NCI-H460 (cell line): ENCODE measurements around the gene NAPSA. TPM values are rescaled to one million over a fixed set of nuclear protein-coding genes. Genes with fewer than 3 reads are reported as not detected.
"Not testable (repeated sequence)": the region's sequence is repeated elsewhere in the genome, so short reads cannot be mapped to it uniquely, and the experiment has no call there.

ENCODE experiments used
- DNase-seq: peaks from one replicate; pipeline ENCODE4 v3.0.0-alpha.2; 2016; ENCODE audit warnings: low read depth; ENCODE audit errors: extremely low read depth
- polyA plus RNA-seq: library from polyadenylated mRNA; depleted of rRNA; stranded (reverse); fragments of >200 nt; gene quantifications from 2 replicates; pipeline ENCODE4 v1.2.3, GENCODE V29; 2014; cell fraction: nucleus; rRNA removed
- total RNA-seq: library from RNA; depleted of rRNA; stranded (reverse); fragments of >200 nt; shearing (Covaris generic); gene quantifications from 2 replicates; pipeline ENCODE4 v1.2.3, GENCODE V29; 2014; rRNA removed

NAPSA gene
- total RNA-seq, result 0.49 TPM in 1 of 2 replicates, not detected in the other
- 0.03 TPM in 1 of 2 replicates, not detected in the other for polyA plus RNA-seq

DNA sequence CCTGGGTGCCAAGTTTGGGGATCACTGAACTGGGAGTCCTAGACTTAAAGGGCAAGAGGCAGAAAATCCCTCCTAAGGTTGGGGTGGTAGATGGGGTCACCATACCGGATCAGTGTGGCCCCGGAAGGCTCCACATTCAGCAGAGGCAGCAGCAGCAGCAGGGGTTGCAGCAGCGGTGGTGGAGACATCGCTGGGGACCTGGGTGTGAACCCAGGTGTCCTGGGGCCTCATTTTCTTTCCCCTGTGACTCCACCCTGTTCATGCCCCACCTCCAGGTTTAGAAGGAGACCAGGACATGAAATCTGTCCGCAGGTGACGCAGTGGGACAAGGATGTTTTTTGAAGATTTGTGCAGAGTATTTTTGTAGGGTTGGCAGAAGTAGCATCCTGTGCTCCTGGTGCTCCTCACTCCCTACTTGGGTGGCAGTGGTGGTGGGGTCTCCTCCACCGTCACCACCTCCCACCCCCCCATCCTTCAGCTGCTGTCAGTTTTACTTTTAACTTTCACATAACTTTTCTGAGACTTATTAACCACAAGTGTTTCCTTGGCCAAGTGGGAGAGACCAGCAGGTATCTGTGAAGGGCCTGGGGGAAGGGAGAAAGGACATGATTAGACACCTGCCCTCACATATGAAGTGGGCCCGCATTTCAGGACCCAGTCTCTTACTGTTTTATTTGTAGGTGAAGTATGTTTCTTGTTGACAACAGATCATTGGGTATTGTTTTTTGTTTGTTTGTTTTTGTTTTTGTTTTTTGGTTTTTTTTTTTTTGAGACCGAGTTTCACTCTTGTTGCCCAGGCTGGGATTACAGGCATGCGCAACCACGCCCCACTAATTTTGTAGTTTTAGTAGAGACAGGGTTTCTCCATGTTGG is at the start of gene NAPSA:
NAPSA (minus strand) TSS at position 206 of the 873 bp plus-strand sequence; CDS start at position 188, 18 bp downstream.
- DNase-seq, result no peak

DNA sequence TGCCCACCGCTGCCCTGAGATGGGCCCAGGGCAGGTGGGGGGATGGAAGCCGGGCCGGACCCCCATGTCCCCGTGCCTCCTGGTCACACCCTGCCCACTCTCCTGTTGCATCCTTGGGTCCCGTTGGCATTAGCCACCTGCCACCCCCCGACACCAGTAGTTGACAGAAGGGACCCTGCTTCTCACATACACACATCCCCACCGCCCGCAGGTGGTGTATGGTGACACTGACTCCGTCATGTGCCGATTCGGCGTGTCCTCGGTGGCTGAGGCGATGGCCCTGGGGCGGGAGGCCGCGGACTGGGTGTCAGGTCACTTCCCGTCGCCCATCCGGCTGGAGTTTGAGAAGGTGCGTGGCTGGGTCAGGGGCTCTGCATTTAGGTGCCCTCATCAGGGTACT is 48.1 kb upstream of the NAPSA start:
- DNase-seq, result no peak

DNA sequence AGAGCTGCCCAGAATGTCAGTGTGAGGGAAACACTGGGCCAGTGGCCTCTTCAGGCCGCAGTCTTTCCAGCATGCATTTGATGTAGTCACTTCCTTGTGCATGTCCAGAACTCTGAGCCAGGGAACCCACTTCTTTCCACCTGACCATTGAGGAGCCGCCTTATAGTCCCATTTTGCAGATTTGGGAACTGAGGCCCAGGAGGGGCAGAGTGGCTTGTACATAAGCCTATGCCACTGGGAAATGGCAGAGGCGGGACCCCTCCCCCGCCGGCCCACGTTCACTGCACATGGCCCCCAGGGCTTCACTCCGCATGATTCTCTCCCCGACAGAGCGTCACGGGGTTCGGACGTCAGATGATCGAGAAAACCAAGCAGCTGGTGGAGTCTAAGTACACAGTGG is 47.7 kb upstream of the NAPSA start:
- DNase-seq, result no peak

DNA sequence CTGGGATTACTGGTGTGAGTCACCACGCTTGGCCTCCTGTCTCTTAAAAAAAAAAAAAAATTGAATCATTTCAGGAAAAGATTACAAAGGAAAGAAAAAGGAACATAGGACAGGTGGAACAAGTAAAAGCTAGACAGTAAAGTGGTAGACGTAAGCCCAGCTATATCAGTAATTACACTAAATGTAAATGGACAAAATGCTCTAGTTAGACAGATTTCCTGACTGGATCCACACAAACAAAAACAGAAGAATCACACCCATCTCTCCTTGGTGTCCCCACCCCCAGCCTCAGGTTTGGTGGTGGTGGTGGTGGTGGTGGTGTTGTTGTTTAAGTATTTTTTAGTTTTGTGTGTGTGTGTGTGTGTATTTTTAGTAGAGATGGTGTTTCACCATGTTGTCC is 47.0 kb upstream of the NAPSA start:
- no peak for DNase-seq

DNA sequence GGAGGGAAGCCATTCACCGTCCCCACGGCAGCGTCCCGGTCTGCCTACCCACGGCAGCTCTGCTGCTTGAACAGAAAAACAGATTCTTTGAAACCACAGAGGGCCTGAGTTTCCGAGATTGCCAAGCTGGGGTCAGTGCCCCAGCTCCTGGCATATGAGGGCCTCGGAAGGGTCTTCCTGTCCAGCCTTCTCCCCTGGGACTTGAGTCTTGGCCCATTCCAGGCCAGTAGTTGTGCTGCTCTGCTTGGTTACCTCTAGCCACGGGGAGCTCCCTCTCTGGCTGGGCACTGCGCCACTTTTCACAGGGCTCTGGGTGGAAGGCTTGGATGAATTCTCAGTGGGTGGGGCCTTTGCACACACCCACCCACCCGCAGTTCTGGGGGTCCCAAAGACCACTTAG is 44.7 kb upstream of the NAPSA start:
- DNase-seq, result no peak

DNA sequence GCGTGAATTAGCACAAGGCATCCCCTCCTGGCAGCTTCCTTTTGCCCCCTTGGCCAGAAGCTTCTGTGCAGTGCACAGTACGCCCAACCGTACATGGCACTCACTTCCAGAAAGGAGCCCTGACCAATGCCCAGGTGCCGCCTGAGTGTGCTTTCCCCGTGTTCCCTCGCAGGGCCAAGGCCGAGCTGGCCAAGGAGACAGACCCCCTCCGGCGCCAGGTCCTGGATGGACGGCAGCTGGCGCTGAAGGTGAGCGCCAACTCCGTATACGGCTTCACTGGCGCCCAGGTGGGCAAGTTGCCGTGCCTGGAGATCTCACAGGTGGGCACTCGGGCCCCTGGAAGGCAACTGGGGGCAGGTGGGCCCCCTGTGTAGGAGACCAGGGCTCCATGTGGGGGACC is 43.9 kb upstream of the NAPSA start:
- DNase-seq, result no peak

DNA sequence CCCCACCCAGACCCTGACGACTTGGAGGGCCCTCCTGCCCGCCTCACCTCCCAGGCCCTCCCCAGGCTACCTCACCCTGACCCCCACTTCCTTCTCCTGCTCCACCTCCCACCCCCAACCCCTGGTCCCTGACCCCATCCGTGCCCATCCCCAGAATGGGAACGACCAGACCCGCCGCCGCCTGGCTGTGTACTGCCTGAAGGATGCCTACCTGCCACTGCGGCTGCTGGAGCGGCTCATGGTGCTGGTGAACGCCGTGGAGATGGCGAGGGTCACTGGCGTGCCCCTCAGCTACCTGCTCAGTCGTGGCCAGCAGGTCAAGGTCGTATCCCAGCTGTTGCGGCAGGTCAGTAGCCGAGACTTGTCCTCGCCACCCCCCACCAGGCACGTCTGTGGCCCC is 41.4 kb upstream of the NAPSA start:
- DNase-seq, result no peak

DNA sequence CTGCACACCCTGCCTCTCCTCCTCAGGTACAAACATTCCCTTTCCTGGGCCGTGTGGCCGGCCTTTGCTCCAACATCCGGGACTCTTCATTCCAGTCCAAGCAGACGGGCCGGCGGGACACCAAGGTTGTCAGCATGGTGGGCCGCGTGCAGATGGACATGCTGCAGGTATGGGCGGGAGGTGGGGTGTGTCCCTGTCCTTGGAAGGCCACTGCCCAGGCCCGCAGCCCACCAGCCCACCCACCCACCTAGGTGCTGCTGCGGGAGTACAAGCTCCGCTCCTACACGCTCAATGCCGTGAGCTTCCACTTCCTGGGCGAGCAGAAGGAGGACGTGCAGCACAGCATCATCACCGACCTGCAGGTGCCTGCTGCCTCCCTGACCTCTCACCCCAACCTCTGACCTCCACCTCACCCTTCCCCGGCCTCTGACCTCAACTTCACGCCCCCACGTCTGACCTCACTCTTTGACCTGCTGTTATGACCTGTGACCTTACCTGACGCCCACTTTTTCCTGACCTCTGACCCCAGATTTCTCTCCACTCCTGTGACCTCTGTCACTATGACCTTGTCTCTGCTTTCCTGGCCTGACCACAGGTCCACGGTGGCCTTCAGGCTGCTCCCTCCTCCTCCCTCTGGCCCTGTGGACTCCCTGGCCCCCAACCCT is 40.8 kb upstream of the NAPSA start:
- DNase-seq, result no peak

DNA sequence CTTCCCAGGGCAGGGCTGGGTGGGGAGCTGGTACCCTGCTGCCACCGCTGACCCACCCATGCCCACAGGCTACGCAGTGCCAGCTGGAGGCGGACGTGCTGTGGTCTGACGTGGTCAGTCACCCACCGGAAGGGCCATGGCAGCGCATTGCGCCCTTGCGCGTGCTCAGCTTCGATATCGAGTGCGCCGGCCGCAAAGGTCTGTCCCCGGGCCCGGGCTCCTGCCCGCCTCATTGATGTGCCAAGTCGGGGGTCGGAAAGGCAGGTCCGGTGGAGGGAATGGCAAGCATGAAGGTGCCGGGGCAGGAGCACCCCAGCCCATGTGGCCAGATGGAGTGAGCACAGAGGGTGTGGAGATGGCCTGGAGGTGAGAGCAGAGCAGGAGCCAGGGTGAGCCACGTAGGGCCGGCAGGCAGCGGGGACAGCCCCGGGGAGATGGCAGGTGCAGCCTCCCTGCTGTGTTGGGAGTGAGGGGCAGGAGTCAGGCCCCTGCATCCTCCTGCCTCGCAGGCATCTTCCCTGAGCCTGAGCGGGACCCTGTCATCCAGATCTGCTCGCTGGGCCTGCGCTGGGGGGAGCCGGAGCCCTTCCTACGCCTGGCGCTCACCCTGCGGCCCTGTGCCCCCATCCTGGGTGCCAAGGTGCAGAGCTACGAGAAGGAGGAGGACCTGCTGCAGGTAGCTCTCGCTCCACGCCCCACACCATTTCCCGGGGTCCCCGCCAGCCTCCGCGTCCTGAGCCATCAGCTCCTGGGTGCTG is 37.3 kb upstream of the NAPSA start:
- DNase-seq, result no peak

DNA sequence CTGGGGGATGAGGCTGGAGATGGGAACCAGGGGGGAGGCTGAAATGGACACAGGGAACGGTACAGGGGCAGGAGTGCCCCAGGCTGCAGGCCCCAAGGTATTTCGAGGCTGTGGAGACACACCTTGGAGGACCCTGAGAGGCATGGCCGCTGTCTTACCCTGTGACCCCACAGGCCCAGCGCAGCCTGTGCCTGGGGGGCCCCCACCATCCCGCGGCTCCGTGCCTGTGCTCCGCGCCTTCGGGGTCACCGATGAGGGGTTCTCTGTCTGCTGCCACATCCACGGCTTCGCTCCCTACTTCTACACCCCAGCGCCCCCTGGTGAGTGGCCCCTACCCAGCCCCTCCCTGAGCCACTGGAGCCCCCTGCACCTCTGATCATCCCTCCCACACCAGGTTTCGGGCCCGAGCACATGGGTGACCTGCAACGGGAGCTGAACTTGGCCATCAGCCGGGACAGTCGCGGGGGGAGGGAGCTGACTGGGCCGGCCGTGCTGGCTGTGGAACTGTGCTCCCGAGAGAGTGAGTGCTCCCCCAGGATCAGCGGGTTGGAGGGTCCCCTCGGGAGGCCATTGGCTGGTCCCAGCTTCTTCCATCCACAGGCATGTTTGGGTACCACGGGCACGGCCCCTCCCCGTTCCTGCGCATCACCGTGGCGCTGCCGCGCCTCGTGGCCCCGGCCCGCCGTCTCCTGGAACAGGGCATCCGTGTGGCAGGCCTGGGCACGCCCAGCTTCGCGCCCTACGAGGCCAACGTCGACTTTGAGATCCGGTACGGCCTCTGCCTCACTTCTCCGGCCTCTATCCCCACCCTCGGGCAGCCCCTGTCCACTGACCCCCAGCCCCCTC is 36.4 kb upstream of the NAPSA start:
- DNase-seq, result no peak

DNA sequence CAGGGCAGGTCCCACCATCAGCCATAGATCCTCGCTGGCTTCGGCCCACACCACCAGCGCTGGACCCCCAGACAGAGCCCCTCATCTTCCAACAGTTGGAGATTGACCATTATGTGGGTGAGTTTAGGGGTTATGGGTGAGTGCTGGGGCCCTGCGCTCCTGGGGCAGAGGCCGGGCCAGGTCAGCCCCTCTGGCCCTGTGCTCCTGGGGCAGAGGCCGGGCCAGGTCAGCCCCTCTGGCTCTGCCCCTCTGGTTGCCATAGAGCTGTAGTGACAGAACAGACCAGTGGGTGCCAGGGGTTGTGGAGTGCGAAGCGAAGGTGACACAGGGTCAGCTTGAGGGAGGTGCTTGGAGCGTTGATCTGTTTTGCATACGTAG is 33.9 kb upstream of the NAPSA start:
- no peak for DNase-seq

DNA sequence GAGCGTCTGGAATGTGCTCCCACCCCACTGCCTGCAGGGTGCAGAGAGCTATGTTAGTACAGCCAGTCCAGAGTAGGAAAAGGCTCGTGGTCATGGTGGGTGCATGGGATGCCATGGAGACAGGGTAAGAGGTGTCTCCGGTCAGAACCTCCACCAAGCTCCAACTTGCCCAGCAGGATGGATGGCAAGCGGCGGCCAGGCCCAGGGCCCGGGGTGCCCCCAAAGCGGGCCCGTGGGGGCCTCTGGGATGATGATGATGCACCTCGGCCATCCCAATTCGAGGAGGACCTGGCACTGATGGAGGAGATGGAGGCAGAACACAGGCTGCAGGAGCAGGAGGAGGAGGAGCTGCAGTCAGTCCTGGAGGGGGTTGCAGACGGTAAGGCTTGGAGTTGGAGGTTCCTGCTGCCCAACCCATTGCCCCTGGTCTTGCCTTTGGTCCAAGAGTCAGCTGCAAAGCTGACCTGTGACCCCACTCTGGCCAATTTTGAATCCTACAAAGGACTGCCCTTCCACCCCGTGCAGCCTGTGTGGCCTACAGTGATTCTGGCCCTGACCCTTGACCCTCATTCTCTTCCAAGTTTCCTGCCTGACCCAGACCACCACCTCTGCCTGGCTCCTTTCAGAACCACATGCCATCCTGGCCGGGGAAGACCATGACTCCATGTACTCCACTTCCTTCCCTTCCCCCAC is 33.4 kb upstream of the NAPSA start:
- DNase-seq, result no peak

DNA sequence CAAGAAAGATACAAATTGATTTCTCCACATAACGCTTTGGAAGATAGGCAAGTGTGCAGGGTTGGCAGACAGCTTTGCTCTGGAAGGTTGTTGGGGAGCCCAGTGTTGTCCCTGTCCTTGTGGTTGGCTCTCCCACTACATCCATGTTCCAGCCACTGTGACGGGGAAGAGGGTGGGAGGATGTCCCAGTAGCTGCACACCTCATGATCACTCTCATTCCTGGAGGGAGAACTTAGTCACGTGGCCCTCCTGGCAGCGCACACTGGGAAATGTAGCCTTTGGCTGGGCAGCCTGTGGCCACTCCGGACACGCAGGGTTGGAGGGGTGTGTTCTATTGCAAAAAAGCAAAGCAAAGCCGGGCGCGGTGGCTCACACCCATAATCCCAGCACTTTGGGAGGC is 28.6 kb upstream of the NAPSA start:
- no peak for DNase-seq

DNA sequence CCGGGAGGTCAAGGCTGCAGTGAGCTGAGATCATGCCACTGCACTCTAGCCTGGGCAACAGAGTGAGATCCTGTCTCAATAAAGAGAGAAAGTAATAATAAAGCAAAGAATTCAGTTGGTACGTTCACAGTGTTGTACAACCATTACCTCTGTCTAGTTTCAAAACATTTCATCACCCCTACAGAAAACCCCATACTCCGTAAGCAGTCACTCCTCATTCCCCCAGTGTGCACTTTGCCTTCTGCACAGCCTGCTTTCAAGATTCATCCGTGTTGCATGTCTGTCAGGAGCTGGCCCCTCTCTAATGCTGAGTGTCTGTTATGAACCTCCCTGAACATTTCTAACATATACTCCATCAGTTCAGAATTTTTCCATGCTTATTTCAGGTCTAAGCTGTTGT is 28.1 kb upstream of the NAPSA start:
- DNase-seq, result no peak

DNA sequence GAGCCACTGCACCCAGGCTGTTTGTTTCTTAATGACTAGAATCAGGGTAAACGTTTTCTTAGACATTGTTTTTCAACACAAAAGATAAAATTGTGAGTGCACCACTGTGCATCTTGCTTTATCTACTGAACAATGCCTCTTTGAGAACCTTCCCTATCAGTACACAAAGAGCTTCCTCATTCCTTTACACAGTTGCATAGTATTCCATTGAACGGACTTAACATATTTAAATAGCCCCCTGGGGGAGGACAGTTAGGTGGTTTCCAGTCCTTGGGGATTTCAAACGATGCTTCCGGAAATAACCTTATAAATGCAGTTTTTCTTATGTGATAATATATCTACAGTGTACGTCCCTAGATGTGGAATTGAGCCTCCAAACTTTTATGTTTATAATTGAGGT is 27.3 kb upstream of the NAPSA start:
- no peak for DNase-seq

DNA sequence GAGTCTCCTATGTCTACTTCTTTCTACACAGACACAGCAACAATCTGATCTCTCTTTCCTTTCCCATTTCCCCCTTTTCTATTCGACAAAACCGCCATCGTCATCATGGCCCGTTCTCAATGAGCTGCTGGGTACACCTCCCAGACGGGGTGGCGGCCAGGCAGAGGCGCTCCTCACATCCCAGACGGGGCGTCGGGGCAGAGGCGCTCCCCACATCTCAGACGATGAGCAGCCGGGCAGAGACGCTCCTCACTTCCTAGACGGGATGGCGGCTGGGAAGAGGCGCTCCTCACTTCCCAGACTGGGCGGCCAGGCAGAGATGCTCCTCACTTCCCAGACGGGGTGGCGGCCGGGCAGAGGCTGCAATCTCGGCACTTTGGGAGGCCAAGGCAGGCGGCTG is 25.5 kb upstream of the NAPSA start:
- DNase-seq, result not testable (repeated sequence)

DNA sequence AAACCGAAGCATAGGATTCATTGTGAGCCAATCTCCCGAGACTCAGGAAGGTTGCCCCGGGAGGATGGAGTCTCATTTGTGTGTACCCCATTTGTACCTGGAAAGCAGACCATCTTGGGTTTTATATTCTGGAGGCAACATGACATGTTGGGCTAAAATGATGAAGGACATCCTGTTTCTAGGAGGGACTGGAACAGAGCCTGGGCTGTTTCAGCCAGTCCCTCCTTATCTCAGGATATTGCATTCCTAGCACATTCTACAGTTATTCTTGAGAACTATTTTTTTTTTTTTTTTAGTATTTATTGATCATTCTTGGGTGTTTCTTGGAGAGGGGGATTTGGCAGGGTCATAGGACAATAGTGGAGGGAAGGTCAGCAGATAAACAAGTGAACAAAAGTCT is 24.9 kb upstream of the NAPSA start:
- not testable (repeated sequence) for DNase-seq

DNA sequence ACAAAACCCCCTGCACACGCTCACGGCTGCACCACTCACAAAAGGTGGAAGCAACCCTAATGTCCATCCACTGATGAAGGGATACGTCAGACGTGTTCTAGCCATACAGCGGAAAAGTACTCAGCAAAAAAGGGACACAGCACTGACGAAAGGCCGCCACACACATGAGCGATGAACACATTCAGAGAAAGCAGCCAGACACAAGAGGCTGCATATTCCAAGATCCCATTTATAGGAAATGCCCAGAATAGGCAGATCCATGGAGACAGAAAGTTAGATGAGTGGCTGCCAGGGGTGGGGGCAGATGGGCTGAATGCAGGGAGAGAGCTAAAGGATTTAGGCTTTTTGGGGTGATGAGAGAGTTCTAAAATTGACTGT is 22.4 kb upstream of the NAPSA start:
- DNase-seq, result no peak

DNA sequence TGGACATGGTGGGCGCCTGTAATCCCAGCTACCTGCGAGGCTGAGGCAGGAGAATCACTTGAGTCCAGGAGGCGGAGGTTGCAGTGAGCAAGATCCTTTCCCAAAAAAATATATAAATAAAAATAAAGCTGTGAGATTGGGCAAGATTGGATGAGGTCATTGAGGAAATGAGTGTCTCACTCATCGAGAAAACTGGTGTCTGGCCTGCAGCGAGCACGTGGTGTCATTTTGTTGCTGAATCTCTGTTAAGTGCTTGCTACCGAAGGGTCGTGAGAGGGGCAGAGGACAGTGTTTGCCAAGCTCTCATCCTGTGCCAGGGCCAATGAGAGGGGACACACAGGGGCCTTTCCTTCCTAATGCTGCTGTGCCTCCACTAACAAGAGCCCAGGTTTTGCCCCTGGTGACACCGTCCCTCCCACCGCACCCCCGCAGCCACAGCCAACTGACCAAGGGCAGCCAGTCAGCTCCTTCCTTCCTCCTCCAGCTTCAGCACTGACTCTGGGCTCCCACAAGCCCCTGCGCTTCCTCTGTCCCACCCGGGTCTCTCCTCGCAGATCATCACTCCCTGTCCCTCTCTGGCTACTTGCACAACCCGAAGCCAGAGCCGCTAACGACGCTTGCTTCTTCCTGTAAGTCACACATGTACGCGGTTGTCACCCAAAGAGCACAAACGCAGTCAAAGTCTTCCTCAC is 21.9 kb upstream of the NAPSA start:
- no peak for DNase-seq
